HUDEP-2 (cell line): Measurements from ENCODE around the gene CTIF.
"Not testable (repeated sequence)": the region's sequence is repeated elsewhere in the genome, so short reads cannot be mapped to it uniquely, and the experiment has no call there.

Experiments
- DNase-seq, 76 experiments: peaks; one replicate each; lab custom pipeline; 2025; ENCODE audit not compliant: unreplicated experiment in 76 of 76; lab: John Stamatoyannopoulos, UW

Gene CTIF

GRCh38 chr18:48699761-48700160 lies 160.9 kb downstream of the CTIF start:
- DNase-seq, result no peak

- no peak for DNase-seq
Observed at GRCh38 chr18:48700446-48700845, 161.6 kb downstream of the CTIF start.

- no peak for DNase-seq
Observed at GRCh38 chr18:48702346-48703027, 163.7 kb downstream of the CTIF start.

GRCh38 chr18:48703028-48703386 lies 164.2 kb downstream of the CTIF start:
- no peak for DNase-seq

GRCh38 chr18:48703418-48703817 lies 164.6 kb downstream of the CTIF start:
- no peak for DNase-seq

GRCh38 chr18:48705043-48705442 lies 166.2 kb downstream of the CTIF start:
- DNase-seq, result no peak

- DNase-seq, result no peak
Observed at GRCh38 chr18:48705531-48705930, 166.7 kb downstream of the CTIF start.

GRCh38 chr18:48706731-48707130 lies 167.9 kb downstream of the CTIF start:
- DNase-seq, result no peak

GRCh38 chr18:48707636-48708296 lies 168.9 kb downstream of the CTIF start:
- DNase-seq, result no peak

GRCh38 chr18:48708807-48709206 lies 170.0 kb downstream of the CTIF start:
- no peak for DNase-seq

- no peak for DNase-seq
Observed at GRCh38 chr18:48709371-48710062, 170.7 kb downstream of the CTIF start.

- DNase-seq, result peak in 10 of 76 experiments; percentile 6 to 35 (median 20)
Observed at GRCh38 chr18:48711651-48712486, 173.0 kb downstream of the CTIF start.

- no peak for DNase-seq
Observed at GRCh38 chr18:48713309-48713708, 174.5 kb downstream of the CTIF start.

GRCh38 chr18:48714873-48715272 lies 176.0 kb downstream of the CTIF start:
- DNase-seq, result no peak

GRCh38 chr18:48715711-48716361 lies 177.0 kb downstream of the CTIF start:
- DNase-seq, result peak in 14 of 76 experiments; percentile 6 to 47 (median 20)

- not testable (repeated sequence) for DNase-seq
Observed at GRCh38 chr18:48717227-48717626, 178.4 kb downstream of the CTIF start.

- DNase-seq, result no peak
Observed at GRCh38 chr18:48718251-48718959, 179.6 kb downstream of the CTIF start.

GRCh38 chr18:48719388-48719787 lies 180.6 kb downstream of the CTIF start:
- no peak for DNase-seq

GRCh38 chr18:48719974-48720654 lies 181.3 kb downstream of the CTIF start:
- DNase-seq, result peak in 67 of 76 experiments; percentile 4 to 86 (median 45)
